ENCODE data around the gene ARPC4.

Gene ARPC4

DNA sequence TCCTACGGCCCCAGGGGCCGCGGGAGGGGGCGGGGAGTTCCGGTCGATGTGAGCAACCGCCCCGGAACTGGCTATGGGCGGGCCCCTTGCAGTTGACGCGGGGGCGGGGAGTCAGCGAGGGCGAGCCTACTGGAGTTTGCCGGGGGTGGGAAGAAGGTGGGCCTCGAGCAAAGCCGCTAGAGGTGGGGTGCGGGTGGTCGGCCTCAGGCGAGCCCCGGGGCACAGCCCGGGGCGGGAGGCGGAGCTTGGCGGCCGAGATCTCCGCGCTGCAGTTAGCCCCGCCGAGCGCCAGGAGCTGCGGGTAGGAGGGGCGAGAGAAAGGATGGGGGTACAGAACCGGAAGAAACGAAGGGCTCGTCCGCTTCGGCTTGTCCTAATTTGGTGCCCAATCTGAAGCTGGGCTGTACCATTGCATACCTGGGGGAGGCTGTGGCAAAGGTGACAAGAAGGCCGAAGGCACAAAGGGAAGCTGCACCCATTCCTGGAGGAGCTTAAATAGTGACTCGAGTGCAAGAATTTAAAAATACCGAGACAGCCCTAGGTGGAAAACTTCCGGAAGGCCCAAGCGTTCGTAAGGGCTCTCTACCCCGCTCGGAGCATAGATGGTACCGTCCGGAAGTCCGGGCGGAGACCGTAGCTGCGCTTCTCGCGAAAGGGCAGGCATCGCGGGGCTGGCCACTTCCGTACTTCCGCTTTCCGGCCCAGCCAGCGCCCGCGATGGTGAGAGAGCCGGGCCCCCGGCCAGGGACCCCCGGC lies at the start of gene ARPC4, which contains the start of gene TADA3:
Gene ARPC4, plus strand, starts transcription at position 678 of the 756 bp plus-strand sequence. Its CDS starts 40 bp downstream, at position 718.
Gene TADA3, minus strand, starts transcription at position 69 of the 756 bp plus-strand sequence. CDS start 1,007 bp downstream, outside the sequence.
- DNase-seq: peak; percentile 99

- no peak for DNase-seq
These were observed 49.3 kb upstream of the ARPC4 start for GRCh38 chr3:9743548-9743947.

DNA sequence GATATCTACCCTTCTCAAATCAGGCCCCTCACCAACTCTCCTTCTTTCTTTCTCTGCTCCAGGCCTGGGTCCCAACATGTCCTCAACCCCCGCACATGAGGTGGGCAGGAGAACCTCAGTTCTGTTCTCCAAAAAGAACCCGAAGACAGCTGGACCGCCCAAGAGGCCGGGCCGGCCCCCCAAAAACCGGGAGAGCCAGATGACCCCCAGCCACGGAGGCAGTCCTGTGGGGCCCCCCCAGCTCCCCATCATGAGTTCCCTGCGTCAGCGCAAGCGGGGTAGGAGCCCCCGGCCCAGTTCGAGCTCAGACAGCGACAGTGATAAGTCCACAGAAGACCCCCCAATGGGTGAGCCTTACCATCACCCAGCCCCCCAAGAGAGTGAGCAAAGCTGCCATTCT lies 48.7 kb upstream of the ARPC4 start:
- DNase-seq: no peak

GRCh38 chr3:9745521-9745920 lies 47.4 kb upstream of the ARPC4 start:
- DNase-seq: no peak

- DNase-seq: no peak
These were observed 46.6 kb upstream of the ARPC4 start for GRCh38 chr3:9746330-9746729.

- no peak for DNase-seq
These were observed 45.6 kb upstream of the ARPC4 start for GRCh38 chr3:9747267-9747666.

DNA sequence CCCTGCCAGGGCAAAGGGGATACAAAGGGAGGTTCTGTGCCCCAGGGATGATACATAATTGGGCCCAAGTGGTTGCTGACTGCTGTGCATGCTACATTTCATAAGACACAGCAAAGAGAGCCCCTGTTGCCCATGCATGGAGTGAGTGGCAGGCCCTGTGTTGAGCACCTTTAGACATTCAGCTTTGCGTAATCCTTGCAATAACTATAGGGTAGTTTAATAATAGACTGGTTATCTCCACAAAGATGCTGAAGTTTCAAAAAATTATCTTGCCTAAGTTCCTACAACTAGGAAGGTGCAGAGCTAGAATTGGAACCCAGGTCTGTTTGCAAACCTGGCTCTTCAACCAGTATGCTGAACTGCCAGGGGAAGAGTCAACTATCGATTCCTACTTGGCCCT lies 44.9 kb upstream of the ARPC4 start:
- DNase-seq: no peak

- DNase-seq: no peak
These were observed 43.6 kb upstream of the ARPC4 start for GRCh38 chr3:9749296-9749644.

DNA sequence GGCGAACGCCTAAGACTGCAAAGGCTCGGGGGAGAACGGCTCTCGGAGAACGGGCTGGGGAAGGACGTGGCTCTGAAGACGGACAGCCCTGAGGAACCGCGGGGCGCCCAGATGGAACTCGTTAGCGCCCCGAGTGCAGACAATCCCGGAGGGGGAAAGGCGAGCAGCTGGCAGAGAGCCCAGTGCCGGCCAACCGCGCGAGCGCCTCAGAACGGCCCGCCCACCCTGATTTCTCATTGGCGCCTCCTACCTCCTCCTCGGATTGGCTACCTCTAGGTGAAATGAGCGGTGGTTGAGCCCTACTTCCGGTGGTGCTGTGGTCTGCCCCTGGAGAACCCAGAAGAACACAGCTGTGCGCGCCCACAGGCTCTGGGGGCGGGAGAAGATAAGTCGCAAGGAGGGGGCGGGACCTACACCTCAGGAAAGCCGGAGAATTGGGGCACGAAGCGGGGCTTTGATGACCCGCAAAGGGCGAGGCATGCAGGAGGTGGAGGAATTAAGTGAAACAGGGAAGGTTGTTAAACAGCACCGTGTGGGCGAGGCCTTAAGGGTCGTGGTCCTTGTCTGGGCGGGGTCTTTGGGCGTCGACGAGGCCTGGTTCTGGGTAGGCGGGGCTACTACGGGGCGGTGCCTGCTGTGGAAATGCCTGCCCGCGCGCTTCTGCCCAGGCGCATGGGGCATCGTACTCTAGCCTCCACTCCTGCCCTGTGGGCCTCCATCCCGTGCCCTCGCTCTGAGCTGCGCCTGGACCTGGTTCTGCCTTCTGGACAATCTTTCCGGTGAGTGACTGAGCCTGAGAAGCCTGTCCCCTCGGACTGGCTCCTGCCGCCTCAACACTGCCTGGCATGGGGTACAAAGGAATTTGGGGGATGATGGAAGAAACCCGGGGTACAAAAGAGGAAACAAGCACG lies 43.0 kb upstream of the ARPC4 start, which contains the start of gene OGG1:
Gene OGG1, plus strand, starts transcription at position 308 of the 911 bp plus-strand sequence. Its CDS starts 335 bp downstream, at position 643.
- peak; percentile 99 for DNase-seq

- peak; percentile 25 for DNase-seq
These were observed 42.1 kb upstream of the ARPC4 start for GRCh38 chr3:9750556-9751411.

- no peak for DNase-seq
These were observed 38.2 kb upstream of the ARPC4 start for GRCh38 chr3:9754678-9755077.

GRCh38 chr3:9757427-9757826 lies 35.5 kb upstream of the ARPC4 start:
- DNase-seq: no peak

DNA sequence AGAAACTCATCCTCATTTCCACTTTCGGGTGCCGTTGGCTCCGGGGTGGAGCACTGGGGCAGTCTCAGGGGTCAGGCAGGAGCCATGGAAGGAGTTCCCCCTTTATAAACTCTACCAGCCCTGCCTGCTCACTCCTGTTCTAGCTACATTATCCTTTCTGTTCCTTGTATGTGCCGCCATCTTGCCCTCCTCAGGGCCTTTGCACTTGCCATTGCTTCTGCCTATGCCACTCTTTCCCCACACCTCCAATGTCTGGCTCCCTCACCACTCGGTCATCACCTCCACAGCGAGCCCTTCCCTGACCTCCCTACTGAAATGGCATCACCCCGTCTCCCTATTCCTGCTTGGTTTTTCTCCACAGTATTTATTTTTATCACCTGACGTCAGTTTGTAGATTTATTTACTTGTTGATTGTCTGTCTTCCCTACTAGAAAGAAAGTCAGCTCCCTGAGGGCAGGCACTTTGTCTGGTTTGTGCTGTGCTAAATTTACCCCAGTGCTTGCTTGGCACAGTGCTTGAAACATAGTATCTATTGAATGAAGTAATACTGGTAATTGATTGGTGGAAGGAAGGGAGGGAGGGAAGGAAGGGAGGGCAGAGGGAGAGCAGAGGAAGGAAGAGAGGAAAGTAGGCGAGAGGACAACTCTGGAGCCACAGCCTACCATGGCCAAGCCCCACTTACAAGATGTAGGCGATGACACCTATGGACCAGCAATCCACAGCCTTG lies 31.9 kb upstream of the ARPC4 start:
- no peak for DNase-seq

- no peak for DNase-seq
These were observed 31.0 kb upstream of the ARPC4 start for GRCh38 chr3:9761919-9762318.

DNA sequence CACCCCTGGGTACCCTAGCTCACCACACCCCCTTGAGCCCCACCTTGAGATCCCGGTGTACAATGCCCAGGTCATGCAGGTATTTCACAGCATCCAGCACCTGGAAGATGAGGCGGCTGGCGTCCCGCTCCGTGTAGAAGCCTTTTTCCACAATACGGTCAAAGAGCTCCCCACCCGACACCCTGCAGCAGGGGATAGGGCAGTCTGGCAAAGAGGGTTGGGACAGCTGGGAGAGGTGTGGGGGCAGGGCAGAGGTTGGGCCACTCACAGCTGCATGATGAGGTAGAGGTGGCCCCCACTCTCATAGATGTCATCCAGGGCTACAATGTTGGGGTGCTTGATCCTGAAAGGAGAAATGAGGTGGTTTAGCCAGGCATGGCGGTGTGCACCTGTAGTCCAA lies 30.0 kb upstream of the ARPC4 start:
- no peak for DNase-seq

DNA sequence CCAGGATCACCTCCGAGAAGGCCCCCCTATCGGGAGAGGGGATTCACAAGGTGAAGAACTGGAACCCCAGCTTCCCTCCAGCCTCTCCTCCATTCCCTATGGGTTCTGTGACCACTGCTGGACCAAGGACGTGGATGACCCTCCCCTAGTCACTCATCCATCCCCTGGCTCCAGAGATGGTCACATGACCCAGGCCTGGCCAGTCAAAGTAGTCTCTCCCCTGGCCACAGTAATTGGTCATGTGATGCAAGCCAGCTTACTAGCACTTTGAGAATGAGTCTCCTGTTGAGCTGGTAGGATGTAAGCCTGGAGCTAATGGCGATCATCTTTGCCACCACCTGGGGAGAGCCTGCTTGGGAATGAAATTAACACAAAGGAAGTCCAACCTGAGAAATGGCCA lies 27.0 kb upstream of the ARPC4 start:
- no peak for DNase-seq

DNA sequence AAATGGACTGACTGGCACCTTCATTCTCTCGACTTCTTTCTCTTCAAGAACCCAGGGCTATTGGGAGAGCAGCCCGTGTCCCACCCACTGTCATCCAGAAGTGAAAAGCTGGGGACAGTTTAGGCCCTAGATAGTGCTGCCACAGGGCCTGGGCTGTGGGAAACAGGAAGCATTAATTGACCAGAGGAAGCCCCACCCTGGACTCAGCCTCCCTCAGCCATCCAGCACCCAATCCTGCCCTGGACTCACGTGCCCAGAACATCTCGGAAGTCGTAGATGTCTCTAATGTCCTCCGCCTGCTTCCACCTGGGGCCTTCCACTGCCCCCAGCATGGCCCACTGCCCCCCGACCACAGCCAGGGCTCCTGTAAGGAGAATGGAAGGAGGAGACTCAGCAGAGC lies 25.5 kb upstream of the ARPC4 start:
- DNase-seq: no peak

GRCh38 chr3:9768141-9768775 lies 24.6 kb upstream of the ARPC4 start:
- no peak for DNase-seq

DNA sequence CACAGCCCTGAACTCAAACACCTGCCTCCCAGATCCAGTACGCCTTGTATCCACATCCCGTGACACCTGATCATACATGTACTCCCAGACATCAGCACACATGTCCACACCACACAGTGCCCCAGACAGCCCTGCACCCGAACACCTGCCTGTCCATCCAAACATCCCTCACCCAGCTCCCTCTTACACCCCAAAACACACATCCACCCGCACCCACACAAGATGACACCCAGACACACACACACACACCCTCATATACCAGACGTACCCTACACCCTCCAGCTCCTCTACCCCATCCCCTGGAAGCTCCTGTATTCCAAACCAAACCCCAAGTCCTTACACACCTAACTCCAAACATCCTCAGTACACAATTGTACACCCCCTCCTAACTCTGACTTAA lies 23.9 kb upstream of the ARPC4 start:
- no peak for DNase-seq

DNA sequence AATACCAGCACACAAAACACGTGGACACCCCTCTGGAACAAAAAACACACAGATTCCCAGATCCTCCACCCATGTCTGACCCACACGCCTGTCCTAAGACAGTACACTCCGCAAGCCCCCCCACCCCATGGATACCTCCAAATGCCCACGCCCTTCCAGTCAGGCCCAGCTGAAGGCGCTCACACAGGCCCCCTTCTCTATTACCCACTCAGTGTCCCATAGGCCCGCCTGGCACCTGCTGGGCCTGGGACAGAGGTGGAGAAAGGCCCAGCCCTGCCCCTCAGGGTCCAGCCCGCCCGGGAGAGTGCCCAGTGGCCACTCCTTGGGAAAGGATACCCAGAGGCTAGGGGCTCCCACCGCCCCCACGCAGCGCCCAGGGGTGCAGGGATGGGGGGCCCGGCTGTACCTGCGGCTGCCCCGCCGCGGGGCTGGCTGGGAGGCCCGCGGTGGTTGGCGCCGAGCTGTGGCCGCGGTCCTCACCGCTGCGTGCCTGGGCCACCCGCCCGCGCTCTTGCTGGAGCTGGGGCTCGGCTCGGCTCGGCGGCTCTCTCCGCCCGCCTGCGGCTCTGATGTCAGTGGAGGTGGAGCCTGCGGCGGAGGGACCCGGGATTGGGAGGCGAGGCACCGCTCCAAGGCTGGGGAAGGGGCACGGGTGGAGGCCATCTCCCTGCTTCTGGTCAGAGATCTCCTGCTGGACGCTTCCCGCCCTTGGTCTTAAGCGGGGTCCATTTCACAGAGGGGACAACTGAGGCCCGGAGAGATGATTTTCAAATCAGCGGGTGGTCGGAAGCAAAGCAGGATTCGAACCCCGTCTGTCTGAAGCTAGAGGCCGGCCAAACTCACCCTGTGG lies 23.2 kb upstream of the ARPC4 start, which contains the start of gene CAMK1:
Gene CAMK1, minus strand, starts transcription at position 522 of the 850 bp plus-strand sequence. CDS start 2,198 bp downstream, outside the sequence.
- DNase-seq: peak; percentile 86
